Astrocyte (in vitro differentiated cells and primary cell): ENCODE results near the gene ALDH1A2.

Experiments
- CTCF ChIP-seq: IDR thresholded peaks from 2 replicates; pipeline ENCODE4 v1.5.1; 2011; ENCODE audit warnings: low read depth, mild to moderate bottlenecking, inconsistent platforms, low read length, moderate library complexity; ENCODE audit not compliant: insufficient read depth
- EZH2 ChIP-seq: IDR thresholded peaks from 2 replicates; pipeline ENCODE4 v1.6.1; 2012; ENCODE audit warnings: mild to moderate bottlenecking, low read length, inconsistent platforms; ENCODE audit not compliant: insufficient read depth

GRCh38 chr15:57962887-57963286 is 102.6 kb downstream of the ALDH1A2 start:
- TF ChIP-seq EZH2, result no peak
- no peak for TF ChIP-seq CTCF
